ENCODE data around the gene TRIM69.
"Not testable (repeated sequence)": the region's sequence is repeated elsewhere in the genome, so short reads cannot be mapped to it uniquely, and the experiment has no call there.

DNA sequence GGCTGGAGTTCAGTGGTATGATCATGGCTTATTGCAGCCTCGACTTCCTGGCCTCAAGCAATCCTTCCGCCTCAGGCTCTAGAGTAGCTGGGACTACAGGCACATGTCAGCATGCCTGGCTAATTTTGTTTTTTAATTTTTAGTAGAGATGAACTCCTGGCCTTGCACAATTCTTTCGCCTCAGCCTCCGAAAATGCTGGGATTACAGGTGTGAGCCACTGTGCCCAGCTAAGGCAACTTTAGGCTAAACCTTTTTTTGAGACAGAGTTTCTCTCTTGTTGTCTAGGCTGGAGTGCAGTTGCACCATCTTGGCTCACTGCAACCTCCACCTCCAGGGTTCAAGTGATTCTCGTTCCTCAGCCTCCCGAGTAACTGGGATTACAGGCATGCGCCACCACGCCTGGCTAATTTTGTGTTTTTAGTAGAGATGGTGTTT, 16.3 kb upstream of the TRIM69 start:
- TF ChIP-seq, protein P1, sequence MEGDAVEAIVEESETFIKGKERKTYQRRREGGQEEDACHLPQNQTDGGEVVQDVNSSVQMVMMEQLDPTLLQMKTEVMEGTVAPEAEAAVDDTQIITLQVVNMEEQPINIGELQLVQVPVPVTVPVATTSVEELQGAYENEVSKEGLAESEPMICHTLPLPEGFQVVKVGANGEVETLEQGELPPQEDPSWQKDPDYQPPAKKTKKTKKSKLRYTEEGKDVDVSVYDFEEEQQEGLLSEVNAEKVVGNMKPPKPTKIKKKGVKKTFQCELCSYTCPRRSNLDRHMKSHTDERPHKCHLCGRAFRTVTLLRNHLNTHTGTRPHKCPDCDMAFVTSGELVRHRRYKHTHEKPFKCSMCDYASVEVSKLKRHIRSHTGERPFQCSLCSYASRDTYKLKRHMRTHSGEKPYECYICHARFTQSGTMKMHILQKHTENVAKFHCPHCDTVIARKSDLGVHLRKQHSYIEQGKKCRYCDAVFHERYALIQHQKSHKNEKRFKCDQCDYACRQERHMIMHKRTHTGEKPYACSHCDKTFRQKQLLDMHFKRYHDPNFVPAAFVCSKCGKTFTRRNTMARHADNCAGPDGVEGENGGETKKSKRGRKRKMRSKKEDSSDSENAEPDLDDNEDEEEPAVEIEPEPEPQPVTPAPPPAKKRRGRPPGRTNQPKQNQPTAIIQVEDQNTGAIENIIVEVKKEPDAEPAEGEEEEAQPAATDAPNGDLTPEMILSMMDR (conservative IDR thresholded peaks at IDR 0.05 in 1 of 2, IDR thresholded peaks at IDR 0.05 in 1 of 2; ENCODE audit: extremely low read depth in 1 of 2, insufficient read depth in 1 of 2, low read depth in 1 of 2, low read length in 2 of 2): not testable (repeated sequence)
- not testable (repeated sequence) for TF ChIP-seq EZH2 (IDR thresholded peaks at IDR 0.05; ENCODE audit: borderline replicate concordance, low read length)

Measured in mammary epithelial cell (primary cell).